PC-3 (cell line): ENCODE data around the gene GPR137C. TPM values are rescaled to one million over a fixed set of nuclear protein-coding genes. Genes with fewer than 3 reads are reported as not detected.

Source experiments
- ATAC-seq: fragments of 200-7000 bp; cut with Tn5 transposase; 2 replicates; pipeline ENCODE4 v1.9.1; 2020; ENCODE audit warnings: mild to moderate bottlenecking, moderate library complexity
- BruUV-seq: library from RNA; stranded (reverse); fragments of 400-500 nt; replicated peaks from 2 replicates; lab custom pipeline; 2021; lab: Mats Ljungman, UMichigan
- CTCF ChIA-PET: fragments of 300-600 bp; sonication (Branson Sonifier 250); formaldehyde crosslinking; loops from one replicate; lab custom pipeline; 2022; ENCODE audit warnings: antibody characterized with exemption; lab: Charles Lee
- POLR2A ChIA-PET: fragments of 300-600 bp; sonication (Branson Sonifier 250); formaldehyde crosslinking; loops from one replicate; lab custom pipeline; 2022; ENCODE audit warnings: antibody characterized with exemption; ENCODE audit not compliant: unreplicated experiment; lab: Charles Lee
- DNase-seq: peaks from one replicate; pipeline ENCODE4 v3.0.0-alpha.2; 2015
- H2AFZ ChIP-seq: fragments of 300-600 bp; sonication (generic); 2 replicates; pipeline ENCODE4 v1.6.0; 2016; ENCODE audit warnings: antibody characterized with exemption, low read length
- H3F3A ChIP-seq: fragments of 300-600 bp; sonication (generic); one replicate; pipeline ENCODE4 v1.6.0; 2017; ENCODE audit warnings: antibody characterized with exemption, low read length, control low read depth, mild to moderate bottlenecking; ENCODE audit not compliant: unreplicated experiment
- H3K27ac ChIP-seq: fragments of 300-600 bp; sonication (generic); 2 replicates; pipeline ENCODE4 v1.5.1; 2016; ENCODE audit warnings: mild to moderate bottlenecking, low read length
- H3K27me3 ChIP-seq: fragments of 300-600 bp; sonication (generic); 2 replicates; pipeline ENCODE4 v1.6.1; 2016; ENCODE audit warnings: low read length, mixed read lengths
- H3K36me3 ChIP-seq: fragments of 300-600 bp; sonication (generic); 2 replicates; pipeline ENCODE4 v1.6.1; 2016; ENCODE audit warnings: low read depth, mixed run types, low read length, mixed read lengths
- H3K4me1 ChIP-seq: fragments of 300-600 bp; sonication (generic); 2 replicates; pipeline ENCODE4 v1.5.1; 2016; ENCODE audit warnings: low read length; ENCODE audit not compliant: insufficient read depth
- H3K4me2 ChIP-seq: fragments of 300-600 bp; sonication (generic); 2 replicates; pipeline ENCODE4 v1.6.0; 2016; ENCODE audit warnings: low read length
- H3K4me3 ChIP-seq: fragments of 300-600 bp; sonication (generic); 2 replicates; pipeline ENCODE4 v1.5.1; 2016; ENCODE audit warnings: mild to moderate bottlenecking, low read length, mixed read lengths
- H3K79me2 ChIP-seq: fragments of 300-600 bp; sonication (generic); 2 replicates; pipeline ENCODE4 v1.6.1; 2017; ENCODE audit warnings: low read length, mixed read lengths
- H3K9ac ChIP-seq: fragments of 300-600 bp; sonication (generic); 2 replicates; pipeline ENCODE4 v1.6.0; 2016; ENCODE audit warnings: mild to moderate bottlenecking, low read length
- H3K9me2 ChIP-seq: fragments of 300-600 bp; sonication (generic); replicated peaks from 2 replicates; pipeline ENCODE4 v1.6.1; 2016; ENCODE audit warnings: mixed run types, low read length, mixed read lengths
- H3K9me3 ChIP-seq: fragments of 300-600 bp; sonication (generic); 2 replicates; pipeline ENCODE4 v1.6.1; 2016; ENCODE audit warnings: low read length, mixed read lengths
- H4K20me1 ChIP-seq: fragments of 300-600 bp; sonication (generic); 2 replicates; pipeline ENCODE4 v1.6.1; 2016; ENCODE audit warnings: low read length, mixed read lengths
- EZH2 ChIP-seq: fragments of 300-600 bp; sonication (generic); IDR thresholded peaks from one replicate; pipeline ENCODE4 v1.6.1; 2017; ENCODE audit warnings: antibody characterized with exemption, mild to moderate bottlenecking, low read length; ENCODE audit not compliant: unreplicated experiment
- EZH2phosphoT487 ChIP-seq: fragments of 300-600 bp; sonication (generic); IDR thresholded peaks from 2 replicates; pipeline ENCODE4 v1.6.1; 2018; ENCODE audit warnings: mild to moderate bottlenecking, antibody characterized with exemption, low read length, borderline replicate concordance
- intact Hi-C: fragments of 100-400 bp; cut with micrococcal nuclease; formaldehyde crosslinking; loops from 2 replicates; pipeline ENCODE4 v1.9.0; 2023
- total RNA-seq: library from RNA; depleted of rRNA; stranded (reverse); fragments of >200 nt; gene quantifications from 2 replicates; pipeline ENCODE4 v1.2.3, GENCODE V29; 2014
- TF ChIP-seq, protein P1 (sequence below): fragments of 300-600 bp; sonication (generic); conservative IDR thresholded peaks from 2 replicates; pipeline ENCODE4 v1.5.1; 2017; ENCODE audit warnings: antibody characterized with exemption, low read depth, mild to moderate bottlenecking, low read length

The GPR137C gene
- total RNA-seq, 1 experiment from 2014 or later: 0.91 TPM

DNA sequence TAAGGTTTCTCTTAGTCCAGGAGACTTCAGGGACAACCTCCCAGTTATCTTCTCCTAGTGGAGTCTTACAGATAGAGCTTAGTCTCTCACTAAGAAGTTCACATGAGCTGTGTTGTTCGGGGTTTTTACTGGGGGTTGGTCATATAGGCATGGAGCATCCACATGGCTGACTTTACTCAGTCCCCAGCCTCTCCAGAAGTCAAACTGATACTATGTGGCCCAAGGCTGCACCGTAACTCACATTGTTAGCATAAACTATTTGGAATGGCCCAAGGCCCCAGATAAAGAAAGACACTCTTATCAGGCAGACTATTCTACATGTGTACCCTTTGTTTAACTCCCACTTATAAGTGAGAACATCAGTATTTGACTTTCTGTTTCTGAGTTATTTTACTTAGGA is 23.2 kb downstream of the GPR137C start:
- no peak for TF ChIP-seq EZH2
- no peak for TF ChIP-seq EZH2phosphoT487
- TF ChIP-seq, protein P1, sequence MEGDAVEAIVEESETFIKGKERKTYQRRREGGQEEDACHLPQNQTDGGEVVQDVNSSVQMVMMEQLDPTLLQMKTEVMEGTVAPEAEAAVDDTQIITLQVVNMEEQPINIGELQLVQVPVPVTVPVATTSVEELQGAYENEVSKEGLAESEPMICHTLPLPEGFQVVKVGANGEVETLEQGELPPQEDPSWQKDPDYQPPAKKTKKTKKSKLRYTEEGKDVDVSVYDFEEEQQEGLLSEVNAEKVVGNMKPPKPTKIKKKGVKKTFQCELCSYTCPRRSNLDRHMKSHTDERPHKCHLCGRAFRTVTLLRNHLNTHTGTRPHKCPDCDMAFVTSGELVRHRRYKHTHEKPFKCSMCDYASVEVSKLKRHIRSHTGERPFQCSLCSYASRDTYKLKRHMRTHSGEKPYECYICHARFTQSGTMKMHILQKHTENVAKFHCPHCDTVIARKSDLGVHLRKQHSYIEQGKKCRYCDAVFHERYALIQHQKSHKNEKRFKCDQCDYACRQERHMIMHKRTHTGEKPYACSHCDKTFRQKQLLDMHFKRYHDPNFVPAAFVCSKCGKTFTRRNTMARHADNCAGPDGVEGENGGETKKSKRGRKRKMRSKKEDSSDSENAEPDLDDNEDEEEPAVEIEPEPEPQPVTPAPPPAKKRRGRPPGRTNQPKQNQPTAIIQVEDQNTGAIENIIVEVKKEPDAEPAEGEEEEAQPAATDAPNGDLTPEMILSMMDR: no peak
- intact Hi-C loops: no loop called here
- POLR2A ChIA-PET: interaction anchor here (0.6 kb wide), 1 partner anchor 149 kb away, joined by 15 read pairs; no protein-coding TSS in a partner anchor
- no peak overlapping the region for H3K27ac ChIP-seq
- no peak overlapping the region for H2AFZ ChIP-seq
- ATAC-seq: no peak
- no TSS peak for BruUV-seq
- no peaks in the 10 kb centered on the region for H3K4me1 ChIP-seq
- H3F3A ChIP-seq: no peaks in the 10 kb centered on the region
- no peak overlapping the region for H3K4me3 ChIP-seq
- H3K9me2 ChIP-seq: no peaks in the 10 kb centered on the region
- no peak overlapping the region for H3K9ac ChIP-seq
- CTCF ChIA-PET: interaction anchor here (0.6 kb wide), 1 partner anchor 24 kb away, joined by 3 read pairs; the partner anchor contains the start of gene TXNDC16
- no peaks in the 10 kb centered on the region for H3K9me3 ChIP-seq
- H3K4me2 ChIP-seq: no peak overlapping the region
- H3K36me3 ChIP-seq: no peaks in the 10 kb centered on the region
- DNase-seq: no peak
- H4K20me1 ChIP-seq: no peaks in the 10 kb centered on the region
- H3K27me3 ChIP-seq: no peaks in the 10 kb centered on the region
- H3K79me2 ChIP-seq: no peaks in the 10 kb centered on the region

DNA sequence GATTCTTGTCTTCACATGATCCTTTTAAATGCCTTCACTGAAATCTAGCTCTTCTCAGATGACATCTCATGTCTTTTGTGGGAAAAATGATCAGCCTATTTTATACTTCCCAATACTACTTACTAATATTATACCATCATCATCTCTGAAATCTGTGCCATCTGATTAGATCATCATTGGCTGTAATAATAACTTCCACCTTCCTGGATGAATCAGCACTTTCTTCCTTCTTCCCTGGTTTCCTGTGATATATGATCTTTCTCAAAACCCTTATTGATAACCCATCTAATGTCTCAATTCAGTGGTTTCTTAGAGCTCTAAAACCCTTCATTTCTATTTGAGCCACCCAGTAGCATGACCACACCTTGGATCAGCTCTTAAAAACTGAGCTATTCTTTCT is 30.9 kb downstream of the GPR137C start:
- Histone ChIP-seq H3K4me2 (no peak overlapping the region; the same call in 1 of the 2 replicates), H3F3A (no peaks in the 10 kb centered on the region), H3K9me3 (no peaks in the 10 kb centered on the region), H3K27ac (no peak overlapping the region), H2AFZ (peak overlapping the region; percentile 13; the same call in 1 of the 2 replicates), H3K9me2 (no peaks in the 10 kb centered on the region), H3K27me3 (no peaks in the 10 kb centered on the region), H3K4me3 (no peak overlapping the region), H3K4me1 (peaks cover 9% of the 10 kb centered on the region), H3K9ac (no peak overlapping the region), H3K36me3 (no peaks in the 10 kb centered on the region), H3K79me2 (no peaks in the 10 kb centered on the region), H4K20me1 (no peaks in the 10 kb centered on the region)
- POLR2A ChIA-PET: interaction anchor here (0.5 kb wide), 1 partner anchor 184 kb away, joined by 3 read pairs; no protein-coding TSS in a partner anchor
- no peak for TF ChIP-seq EZH2phosphoT487
- TF ChIP-seq, protein P1: no peak
- no peak for TF ChIP-seq EZH2
- DNase-seq (peak; percentile 48), ATAC-seq (peak; percentile 62)
- CTCF ChIA-PET: no interaction called here
- no TSS peak for BruUV-seq
- intact Hi-C loops: no loop called here

DNA sequence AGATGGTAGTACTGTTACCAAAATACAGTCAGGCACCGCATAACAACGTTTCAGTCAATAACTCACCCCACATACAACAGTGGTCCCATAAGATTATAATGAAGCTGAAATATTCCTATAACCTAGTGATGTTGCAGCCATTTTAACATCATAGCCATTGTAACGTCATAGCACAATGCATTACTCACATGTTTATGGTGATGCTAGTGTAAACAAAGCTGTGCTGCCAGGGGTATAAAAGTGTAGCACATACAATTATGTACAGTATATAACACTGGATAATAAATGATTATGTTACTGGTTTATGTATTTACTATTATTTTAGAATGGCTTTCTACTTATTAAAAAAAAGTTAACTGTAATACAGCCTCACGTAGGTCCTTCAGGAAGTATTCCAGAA is 37.0 kb downstream of the GPR137C start:
- Histone ChIP-seq H3K79me2 (no peaks in the 10 kb centered on the region), H3K9me3 (no peaks in the 10 kb centered on the region), H4K20me1 (no peaks in the 10 kb centered on the region), H3K36me3 (no peaks in the 10 kb centered on the region), H3K27me3 (no peaks in the 10 kb centered on the region), H3K27ac (no peak overlapping the region), H3K9me2 (no peaks in the 10 kb centered on the region), H3K4me1 (no peaks in the 10 kb centered on the region), H3K4me3 (no peak overlapping the region), H3F3A (no peaks in the 10 kb centered on the region), H3K4me2 (no peak overlapping the region), H3K9ac (no peak overlapping the region), H2AFZ (no peak overlapping the region)
- ATAC-seq: peak; percentile 83
- POLR2A ChIA-PET: no interaction called here
- intact Hi-C loops: no loop called here
- TF ChIP-seq, protein P1: no peak
- TF ChIP-seq EZH2phosphoT487 (no peak), EZH2 (no peak)
- no peak for DNase-seq
- CTCF ChIA-PET: no interaction called here
- BruUV-seq: no TSS peak
